H4 (cell line): Measurements from ENCODE around the gene CD81. TPM values are rescaled to one million over a fixed set of nuclear protein-coding genes. Genes with fewer than 3 reads are reported as not detected.

Source experiments
- DNase-seq: peaks from one replicate; pipeline ENCODE4 v3.0.0-alpha.2; 2015; ENCODE audit warnings: low spot score
- total RNA-seq: library from RNA; depleted of rRNA; stranded (reverse); fragments of >200 nt; shearing (Covaris generic); gene quantifications from 2 replicates; pipeline ENCODE4 v1.2.3, GENCODE V29; 2014

CD81 gene
- total RNA-seq, 1 experiment from 2014 or later: 154 TPM

DNA sequence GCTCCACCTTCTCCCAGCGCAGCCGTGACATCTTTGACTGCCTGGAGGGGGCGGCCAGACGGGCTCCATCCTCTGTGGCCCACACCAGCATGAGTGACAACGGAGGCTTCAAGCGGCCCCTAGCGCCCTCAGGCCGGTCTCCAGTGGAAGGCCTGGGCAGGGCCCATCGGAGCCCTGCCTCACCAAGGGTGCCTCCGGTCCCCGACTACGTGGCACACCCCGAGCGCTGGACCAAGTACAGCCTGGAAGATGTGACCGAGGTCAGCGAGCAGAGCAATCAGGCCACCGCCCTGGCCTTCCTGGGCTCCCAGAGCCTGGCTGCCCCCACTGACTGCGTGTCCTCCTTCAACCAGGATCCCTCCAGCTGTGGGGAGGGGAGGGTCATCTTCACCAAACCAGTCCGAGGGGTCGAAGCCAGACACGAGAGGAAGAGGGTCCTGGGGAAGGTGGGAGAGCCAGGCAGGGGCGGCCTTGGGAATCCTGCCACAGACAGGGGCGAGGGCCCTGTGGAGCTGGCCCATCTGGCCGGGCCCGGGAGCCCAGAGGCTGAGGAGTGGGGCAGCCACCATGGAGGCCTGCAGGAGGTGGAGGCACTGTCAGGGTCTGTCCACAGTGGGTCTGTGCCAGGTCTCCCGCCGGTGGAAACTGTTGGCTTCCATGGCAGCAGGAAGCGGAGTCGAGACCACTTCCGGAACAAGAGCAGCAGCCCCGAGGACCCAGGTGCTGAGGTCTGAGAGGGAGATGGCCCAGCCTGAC, 26.0 kb downstream of the CD81 start:
- DNase-seq: no peak

DNA sequence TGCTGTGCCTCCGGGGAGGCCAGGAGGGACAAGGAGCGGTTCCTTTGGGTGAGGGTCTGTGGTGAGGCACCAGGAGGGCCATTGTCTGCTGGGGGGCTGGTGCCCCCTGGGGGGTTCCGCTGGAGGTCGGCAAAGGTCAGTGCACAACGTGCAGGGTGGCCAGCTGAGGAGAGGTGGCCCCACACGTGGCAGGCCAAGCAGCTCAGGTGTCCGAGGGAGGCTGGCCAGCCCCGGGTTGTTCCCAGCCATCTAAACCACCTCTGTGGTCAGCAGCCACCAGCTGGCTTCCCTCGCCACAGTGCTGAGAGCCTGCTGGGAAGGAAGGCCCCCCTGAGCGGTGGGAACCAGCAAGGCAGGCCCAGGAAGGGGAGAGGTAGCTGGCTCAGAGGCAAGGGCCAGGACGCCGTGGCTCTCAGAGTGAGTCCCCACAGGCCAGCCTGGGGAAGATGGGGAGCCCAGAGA, 27.7 kb downstream of the CD81 start:
- no peak for DNase-seq

DNA sequence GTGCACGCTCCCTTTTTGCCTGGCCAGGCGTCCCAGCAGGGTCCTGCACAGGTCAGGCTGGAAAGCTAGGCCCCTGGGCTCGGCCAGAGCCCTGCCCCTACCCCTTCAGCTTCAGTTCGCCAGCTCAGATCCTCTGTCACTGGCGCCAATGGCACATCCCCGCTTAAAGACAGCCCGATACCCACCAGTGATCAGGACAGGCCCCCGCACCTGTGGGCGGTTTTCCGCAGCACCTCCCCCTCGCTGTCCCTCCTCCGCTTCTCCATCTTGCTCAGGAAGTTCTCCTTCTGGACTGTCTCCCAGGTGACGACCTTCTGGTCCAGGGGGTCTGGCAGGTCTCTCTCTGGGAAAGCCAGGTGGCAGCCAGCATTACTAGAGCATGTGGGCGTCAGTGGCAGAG, 29.3 kb downstream of the CD81 start:
- DNase-seq: no peak

DNA sequence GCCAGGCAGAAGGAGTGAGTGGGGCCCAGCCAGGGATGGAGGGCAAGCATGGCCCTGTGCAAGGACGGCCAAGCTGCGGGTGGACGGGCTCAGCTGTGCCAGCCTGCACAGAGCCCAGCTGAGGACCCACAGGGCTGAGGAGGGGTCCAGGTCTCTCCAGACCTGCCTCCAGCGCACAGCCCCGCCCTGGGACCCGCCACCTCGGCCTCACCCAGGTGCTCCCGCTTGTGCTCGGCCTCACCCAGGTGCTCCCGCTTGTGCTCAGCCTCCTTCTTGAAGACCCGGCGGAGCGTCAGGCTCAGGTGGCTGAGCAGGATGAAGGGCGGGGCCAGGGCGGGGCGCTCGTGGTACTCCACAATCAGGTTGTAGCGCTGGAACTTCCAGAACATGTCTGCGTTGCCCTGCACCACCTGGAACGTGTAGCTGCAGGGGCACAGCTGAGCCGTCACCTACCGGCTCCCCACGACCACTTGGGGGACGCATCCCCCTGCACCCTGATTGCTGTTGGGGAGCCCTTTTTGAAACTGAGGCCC, 29.8 kb downstream of the CD81 start:
- no peak for DNase-seq

DNA sequence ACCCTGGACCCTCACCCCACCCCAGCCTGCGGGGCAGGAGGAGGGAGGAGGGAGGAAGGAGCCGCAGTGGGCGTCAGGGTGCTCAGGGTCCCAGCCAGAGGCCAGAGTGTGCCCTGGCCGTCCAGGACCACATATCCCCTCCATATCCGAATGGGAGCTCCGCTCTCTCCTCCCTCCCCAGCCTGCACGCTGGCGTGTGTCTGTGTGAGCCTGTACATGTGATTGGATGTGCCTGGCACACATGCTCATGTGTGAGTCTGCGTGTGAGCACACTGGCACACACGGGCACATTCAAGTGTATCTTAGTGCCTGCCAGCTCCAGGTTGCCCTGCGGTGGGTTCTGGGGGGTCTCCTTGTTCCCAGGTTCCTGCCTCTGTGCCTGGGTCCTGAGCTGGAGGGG, 31.6 kb downstream of the CD81 start:
- no peak for DNase-seq

DNA sequence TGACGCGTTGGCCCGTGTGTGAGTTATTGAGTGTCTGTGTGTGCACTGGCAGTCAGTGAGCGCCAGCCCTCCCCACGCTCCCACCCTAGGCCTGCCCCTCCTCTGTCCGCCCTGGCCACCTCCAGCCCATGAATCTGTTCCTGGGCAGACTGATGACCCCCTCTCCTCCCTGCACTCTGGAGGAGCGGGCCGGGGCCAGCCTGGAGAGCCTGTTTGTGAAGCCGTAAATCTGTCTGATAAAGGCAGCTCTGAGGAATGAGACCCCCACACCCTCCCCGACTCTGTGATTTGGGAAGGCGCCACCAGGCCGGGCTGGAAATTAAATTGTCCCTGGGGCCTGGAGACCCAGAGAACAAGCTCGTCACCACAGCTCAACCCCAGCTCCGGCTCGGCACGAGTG, 32.0 kb downstream of the CD81 start:
- no peak for DNase-seq

DNA sequence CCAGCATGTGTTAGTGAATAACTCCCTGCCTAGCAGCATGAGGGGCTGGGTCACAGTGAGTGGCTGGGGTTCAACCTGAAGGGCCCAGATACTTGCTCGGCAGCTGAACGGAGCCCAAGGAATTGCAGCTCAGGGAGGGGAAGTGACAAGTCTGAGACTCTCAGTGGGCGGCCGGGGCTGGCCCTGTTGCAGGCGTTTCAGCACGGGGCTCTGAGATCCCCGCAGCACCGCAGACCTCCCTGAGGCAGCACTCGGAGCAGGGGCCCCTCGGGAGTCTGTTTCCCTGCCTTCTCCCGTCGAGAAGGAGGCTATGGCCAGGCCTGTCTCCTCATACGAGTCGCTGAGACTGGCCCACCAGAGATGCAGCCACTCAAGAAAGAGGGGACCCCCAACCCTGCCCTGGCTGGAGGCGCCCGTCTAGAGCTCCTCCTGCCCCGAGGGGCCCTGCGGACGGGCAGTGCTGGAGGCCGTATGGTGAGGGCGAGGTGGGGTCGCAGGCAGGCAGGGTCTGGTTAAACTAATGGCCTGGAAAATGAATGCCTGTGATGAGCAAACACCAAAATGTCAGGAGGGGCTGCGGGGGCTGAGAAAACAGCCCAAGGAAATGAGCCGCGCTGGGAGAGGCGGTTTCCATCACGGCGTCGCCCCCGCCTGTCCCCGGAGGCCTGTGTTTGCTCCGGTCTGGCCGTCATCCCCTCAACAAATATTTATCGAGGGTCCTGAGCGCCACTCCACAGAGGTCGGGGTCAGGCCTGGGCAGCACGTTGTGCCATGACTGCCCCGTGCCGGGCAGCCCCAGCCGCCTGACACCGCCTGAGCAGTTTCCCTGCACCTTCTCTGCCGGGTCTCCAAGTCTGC, 32.7 kb downstream of the CD81 start:
- DNase-seq: no peak

DNA sequence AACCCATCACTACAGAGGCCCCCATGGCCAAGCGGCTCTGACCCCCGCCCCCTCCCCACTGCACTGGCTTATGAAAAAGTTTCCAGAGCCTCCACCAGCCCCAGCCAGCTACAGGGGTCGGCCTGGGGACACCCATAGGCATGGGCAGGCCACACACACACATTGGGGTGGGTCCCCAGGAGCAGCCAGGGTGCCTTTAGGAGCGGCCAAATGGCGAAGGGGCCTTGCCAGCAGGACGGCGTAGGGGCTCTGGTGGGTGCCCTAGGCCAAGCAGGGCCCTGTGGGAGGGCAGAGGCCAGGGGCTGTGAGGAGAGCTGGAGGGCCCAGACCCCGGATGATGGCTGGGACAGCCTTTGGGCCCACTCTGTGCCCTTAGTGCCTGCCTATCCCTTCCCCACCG, 33.5 kb downstream of the CD81 start:
- no peak for DNase-seq

DNA sequence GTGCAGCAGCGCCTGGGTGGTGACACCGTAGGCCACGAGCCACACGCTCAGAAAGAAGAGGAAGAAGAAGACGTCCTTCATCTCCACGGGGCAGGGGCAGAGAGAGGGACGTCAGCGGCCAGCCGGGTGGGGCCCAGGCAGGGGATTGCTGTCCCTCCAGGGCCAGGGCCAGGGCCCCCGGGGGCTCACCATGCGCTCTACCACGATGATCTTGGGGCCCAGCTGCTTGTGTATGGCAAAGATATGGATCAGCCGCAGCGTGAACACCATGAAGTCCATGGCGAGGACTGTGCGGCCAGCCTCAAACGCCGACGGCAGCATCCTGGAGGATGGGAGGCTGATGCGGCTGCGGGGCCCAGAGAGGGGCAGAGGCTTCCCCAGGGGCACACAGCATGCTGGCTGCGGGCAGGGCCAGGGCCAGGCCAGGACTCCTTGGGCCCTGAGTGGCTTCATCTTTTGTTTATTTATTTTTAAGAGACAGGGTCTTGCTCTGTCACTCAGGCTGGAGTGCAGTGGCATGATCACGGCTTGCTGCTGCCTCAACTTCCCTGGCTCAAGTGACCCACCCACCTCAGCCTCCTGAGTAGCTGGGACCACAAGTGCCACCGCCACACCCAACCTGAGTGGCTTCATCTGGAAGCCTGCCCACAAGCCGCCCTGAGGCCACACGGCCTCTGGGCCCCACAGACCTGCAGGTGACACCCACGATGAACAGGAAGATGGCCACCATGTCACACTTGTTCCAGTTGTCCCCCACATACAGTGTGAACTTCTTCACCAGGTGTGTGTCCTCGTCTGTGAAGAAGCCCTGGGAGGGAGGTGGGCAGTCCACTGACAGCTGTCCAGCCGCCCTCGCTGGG, 34.6 kb downstream of the CD81 start:
- no peak for DNase-seq

DNA sequence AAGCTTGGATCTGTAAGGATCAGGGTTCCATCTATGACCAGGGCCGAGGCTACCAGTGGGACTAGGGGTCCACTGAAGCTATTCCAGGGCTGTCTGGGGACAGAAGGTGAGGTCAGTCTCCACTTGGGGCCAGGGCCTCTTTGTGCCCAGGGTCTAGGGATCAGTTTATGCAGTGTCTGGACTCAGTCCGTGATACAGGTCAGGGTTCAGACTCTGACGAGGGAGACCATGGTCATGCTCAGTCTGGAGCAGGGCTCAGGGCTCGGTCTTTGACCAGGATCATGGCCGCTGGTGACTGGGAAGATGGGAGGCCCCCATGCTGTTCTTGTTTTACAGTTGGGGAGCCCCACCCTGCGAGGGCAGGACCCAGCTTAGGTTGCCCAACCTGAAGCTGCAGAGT, 35.2 kb downstream of the CD81 start:
- DNase-seq: no peak

DNA sequence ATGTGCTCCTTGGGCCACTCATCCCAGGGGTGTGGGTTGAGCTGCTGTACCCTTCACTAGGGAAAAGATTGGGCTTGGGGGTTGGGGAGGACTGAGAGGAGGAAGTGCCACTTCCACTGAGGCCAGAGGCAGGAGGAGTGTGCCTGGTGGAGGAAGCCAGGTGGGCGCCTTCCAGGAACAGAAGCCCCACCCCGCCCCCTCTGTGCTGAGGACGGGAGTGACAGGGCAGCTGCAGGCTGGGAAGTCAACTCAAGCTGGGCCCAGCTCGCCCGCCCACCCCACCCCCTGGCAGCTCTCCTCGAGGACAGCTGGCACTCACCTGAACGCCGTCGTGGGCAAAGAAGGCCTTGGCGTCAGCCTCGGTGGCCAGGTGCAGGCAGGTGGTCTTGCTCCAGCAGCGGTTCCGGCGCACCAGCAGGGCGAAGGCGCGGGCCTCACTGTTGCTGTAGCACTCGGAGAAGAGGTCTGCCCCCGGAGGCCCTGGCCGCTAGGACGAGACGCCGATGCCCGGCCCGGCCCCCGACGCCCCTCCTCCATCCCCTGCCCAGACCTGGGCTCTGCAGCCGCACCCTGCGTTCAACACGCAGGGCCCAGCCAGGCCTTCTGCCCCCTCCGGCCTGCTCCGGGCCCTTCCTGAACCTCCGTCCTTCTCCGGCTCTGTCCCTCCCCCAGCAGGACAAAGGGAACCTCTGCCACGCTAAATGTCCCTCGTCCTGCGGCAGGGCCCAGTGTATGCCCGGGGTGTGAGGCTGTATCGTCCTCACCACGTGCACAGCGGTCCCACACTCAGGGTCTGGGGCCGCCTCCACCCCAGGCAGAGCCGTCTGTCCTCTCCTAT, 36.9 kb downstream of the CD81 start:
- no peak for DNase-seq

DNA sequence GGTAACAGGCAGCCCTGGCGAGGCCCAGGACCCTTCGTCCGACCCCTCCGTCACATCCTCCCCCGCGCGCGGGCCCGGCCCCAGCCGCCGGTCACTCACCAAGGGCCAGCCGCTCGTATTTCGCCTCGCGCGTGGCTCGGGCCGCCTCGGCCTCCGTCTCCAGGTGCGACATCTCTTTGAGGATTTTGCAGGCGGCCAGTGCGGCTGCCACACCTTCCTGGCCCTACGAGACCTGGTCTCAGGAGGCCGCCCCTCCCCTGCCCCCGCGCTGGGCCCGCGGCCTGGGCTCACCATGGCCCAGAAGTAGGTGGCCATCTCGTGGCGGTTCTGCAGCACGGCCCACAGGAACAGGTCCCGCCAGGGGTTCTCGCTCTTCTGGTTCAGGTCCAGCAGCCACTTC, 37.5 kb downstream of the CD81 start:
- DNase-seq: no peak

DNA sequence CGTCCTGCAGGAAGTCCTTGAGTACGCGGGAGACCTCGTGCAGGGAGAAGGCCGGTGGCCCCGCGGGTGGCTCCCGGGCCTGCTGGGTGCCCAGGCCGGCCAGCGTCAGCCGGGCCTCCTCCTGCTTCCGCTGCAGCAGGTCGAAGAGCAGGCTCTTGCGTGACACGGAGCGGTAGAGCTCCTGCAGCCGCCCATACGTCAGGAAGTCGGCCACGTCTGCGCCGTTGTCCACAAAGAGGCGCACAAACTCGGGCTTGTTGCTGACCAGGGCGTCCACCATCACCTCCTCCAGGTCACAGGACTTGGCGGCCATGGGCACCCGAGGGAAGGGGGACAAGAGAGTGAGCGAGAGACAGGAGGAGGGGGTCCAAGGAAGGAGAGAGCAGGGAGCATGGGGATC, 38.1 kb downstream of the CD81 start:
- DNase-seq: no peak

DNA sequence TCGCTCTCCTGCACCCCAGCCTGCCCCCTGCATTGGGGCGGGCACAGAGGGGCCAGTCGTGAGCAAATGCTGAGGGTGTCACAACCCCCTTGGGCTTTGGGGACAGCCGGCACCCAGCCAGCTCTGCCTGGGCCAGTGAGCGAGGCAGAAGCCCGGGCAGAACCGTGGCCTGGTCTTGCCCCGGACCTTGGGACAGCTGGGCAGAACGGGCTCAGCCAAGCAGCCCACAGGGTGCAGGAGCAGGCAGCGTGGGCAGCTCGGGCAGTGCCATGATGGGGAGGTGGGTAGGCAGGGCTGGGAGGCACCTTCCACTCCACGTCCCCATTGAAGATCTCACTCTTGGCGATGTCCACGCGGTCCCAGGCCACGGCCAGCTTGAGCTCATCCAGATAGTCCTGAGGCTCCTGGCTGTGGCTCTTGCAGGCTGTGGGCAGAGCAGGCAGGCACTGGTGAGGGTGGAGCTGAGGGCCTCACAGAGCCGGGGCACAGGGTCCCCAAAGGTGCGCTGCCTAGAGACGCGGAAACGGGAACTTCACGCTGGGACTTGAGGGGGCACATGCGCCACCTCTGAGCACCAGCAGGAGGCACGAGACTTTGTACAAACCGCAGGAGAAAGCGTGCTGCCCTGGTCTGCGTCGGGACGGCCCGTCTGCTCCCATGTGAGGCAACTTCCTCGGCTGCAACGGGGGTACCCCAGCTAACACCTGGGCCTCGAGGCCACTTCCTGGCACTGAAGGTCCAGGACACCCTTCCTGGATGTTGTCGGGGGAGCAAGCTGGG, 38.7 kb downstream of the CD81 start:
- no peak for DNase-seq

DNA sequence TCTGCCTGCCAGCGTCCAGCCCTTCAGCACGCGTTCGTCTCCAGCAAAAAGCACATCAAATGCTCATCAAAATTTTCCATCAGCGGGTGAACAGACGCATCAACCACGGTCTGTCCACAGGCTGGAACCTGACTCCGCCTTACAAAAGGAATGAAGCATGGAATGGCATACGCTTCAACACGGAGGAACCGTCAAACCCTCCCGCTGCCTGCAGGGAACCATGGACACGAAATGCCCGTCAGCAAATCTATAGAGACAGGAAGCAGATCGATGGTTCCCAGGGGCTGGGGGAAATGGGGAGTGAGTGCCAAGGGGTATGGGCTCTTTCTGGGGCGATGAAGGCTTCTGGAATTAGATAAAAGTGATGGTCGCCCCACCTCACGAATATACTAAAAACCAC, 39.7 kb downstream of the CD81 start:
- DNase-seq: no peak

DNA sequence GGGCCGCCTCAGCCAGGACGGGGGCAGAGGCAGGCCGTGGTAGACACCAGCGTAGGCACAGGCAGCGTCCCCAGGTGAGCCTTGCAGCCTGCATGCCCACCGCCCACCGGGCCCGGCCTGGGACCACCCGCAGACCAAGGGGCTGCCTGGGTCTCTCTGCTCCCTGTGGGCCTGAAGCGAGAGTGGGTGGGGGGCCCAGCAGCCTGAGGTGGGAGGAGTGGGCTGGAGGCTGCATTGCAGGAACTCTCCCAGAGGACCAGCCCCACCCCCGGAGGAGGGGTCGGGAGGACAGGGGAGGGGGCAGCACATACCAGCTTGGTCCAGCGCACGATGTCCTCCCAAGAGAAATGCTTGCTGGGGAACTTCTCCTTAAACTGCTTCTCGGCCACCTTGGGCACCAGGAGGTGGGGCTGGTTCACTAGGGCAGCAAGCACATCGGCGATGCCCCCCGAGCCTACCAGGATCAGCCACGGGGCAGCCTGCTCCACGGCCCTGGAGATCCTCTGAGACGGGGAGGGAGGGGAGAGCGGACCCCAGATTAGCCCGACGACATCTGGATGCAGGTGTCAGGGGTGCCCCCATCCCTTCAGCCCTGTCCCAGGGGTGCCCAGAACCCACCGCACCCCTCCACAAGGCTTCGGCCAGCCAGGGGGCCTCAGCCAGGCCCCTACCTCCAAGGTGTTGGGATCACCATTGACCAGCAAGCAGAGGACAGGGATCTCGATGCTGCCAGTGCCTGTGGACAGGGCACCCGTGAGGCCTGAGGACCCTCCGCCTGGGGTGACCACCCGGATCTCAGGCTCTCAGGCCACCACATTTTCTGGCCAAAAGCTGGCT, 41.0 kb downstream of the CD81 start:
- DNase-seq: no peak

DNA sequence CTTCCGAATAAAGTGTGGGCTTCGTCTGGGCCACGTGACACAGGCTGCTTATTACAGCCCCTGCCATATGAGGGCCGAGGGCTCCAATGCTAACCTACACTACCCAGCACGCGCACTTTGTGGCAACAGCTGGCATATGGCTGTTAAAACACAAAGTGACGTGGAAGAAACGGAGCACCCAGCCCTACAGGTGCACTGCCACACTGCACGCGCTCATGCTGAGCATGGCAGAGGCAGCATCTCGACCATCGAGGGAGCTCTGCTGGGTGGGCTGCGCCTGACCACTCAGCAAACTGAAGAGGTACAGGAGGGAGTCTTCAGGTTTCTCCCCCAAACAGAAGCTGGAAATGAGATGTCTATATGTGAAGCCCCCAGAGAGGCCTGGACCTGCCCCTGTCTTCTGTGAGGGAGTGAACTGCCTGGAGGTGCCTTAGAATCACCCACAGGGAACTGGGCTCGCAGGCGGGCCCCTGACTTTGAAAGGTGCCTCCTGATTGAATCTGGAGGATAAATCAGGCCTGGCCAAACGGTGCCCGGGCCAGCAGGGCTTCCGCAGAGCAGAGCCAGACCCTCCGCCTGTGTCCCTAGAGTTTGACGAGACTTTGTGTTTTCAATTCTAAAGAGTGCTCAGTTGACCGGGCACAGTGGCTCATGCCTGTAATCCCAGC, 41.7 kb downstream of the CD81 start:
- no peak for DNase-seq

DNA sequence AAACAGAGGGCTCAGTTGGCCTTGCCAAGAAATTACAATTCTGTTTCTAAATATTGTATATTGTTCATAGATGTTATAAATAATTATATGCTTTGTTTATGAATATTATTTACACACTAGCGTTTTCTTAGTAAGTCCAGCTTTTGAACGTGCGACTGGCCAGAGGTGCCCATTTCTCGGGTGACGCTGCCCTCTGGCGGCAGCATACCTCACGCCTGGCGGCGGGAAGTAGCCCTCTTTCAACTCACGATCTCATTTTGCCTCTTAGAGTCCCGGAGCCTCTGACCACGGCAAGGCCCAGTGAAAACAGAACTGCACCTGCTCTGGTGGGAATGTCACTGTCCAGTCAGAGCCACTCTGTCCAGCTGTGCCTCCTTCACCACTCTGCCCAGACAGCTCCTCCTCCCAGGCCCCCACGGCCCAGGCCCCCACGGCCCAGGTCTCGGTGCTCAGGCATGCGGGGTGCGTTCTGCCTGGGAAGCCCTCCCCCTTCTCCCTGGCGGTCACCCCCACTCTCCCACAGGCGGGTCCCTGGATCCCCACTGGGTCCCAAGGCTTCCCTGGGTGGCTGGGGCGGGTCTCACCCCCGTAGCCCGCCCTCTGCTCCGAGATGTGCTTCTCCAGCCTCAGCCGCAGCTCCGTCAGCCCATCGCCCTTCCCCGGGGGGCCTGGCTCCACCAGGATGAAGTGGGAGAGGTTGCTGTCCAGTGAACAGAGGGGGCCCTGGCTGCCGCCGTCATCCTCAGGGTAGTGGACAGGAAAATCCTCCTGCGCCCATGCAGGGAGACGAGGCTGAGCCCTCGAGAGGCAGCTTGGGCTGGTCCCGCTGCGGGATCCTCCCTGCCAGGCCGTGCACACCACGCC, 42.8 kb downstream of the CD81 start:
- peak; percentile 76 for DNase-seq
